HepG2 (cell line): ENCODE measurements around the gene CTU1. TPM values are rescaled to one million over a fixed set of nuclear protein-coding genes. Genes with fewer than 3 reads are reported as not detected.
"Not testable (repeated sequence)": the region's sequence is repeated elsewhere in the genome, so short reads cannot be mapped to it uniquely, and the experiment has no call there.

ENCODE experiments used
- ATAC-seq: fragments of 200-7000 bp; cut with Tn5 transposase; 3 replicates; pipeline ENCODE4 v1.9.1; 2020; ENCODE audit warnings: mild to moderate bottlenecking, moderate library complexity
- BruUV-seq: library from RNA; stranded (reverse); fragments of 400-500 nt; replicated peaks from 2 replicates; lab custom pipeline; 2021; lab: Mats Ljungman, UMichigan
- CTCF ChIA-PET: fragments of 300-600 bp; formaldehyde crosslinking; extraction: SDS; loops from one replicate; lab custom pipeline; 2021; ENCODE audit warnings: low total read pairs, inconsistent platforms, low intra/inter-chr PET ratio; lab: Yijun Ruan, JAX
- POLR2A ChIA-PET: fragments of 350-600 bp; sonication (Branson Sonifier 250); formaldehyde crosslinking; loops from one replicate; lab custom pipeline; 2020; ENCODE audit warnings: antibody characterized with exemption, inconsistent platforms; lab: Yijun Ruan, JAX
- DNase-seq: peaks from one replicate; pipeline ENCODE4 v3.0.0-alpha.2; 2015; ENCODE audit warnings: low spot score
- FAIRE-seq: peaks from 3 replicates; lab custom pipeline; 2011; peaks lifted over from hg19 to GRCh38; lab: Jason Lieb, UNC
- H2AFZ ChIP-seq: one replicate; pipeline ENCODE4 v1.6.1; 2011; ENCODE audit warnings: low read length, inconsistent platforms
- H3K27ac ChIP-seq: fragments of 300-600 bp; 3 replicates; pipeline ENCODE4 v1.8.0; 2011; ENCODE audit warnings: mixed run types, mild to moderate bottlenecking, mixed read lengths, low read length, inconsistent platforms; ENCODE audit not compliant: insufficient read depth; ENCODE audit errors: extremely low read length
- H3K27me3 ChIP-seq, 2 experiments: fragments of 200-600 bp in 1 of 2; 2 replicates in 1 of 2; 3 replicates in 1 of 2; pipeline versions ENCODE4 v1.6.0 to v1.8.0; 2011; ENCODE audit warnings: low read length in 2 of 2, mild to moderate bottlenecking in 2 of 2, moderate library complexity in 2 of 2, inconsistent platforms in 1 of 2; ENCODE audit not compliant: insufficient read depth in 2 of 2, control insufficient read depth in 1 of 2
- H3K36me3 ChIP-seq, 2 experiments: fragments of 200-600 bp in 1 of 2; replicated peaks in 1 of 2; 2 replicates in 1 of 2; 3 replicates in 1 of 2; pipeline versions ENCODE4 v1.5.1 to v1.8.0; 2011; ENCODE audit warnings: low read length in 2 of 2, inconsistent platforms in 1 of 2; ENCODE audit not compliant: insufficient read depth in 2 of 2, control insufficient read depth in 1 of 2
- H3K4me1 ChIP-seq: 2 replicates; pipeline ENCODE4 v1.5.1; 2012; ENCODE audit warnings: low read length, inconsistent platforms; ENCODE audit not compliant: insufficient read depth
- H3K4me2 ChIP-seq: 2 replicates; pipeline ENCODE4 v1.6.0; 2011; ENCODE audit warnings: low read depth, low read length, inconsistent platforms
- H3K4me3 ChIP-seq, 3 experiments: fragments of 200-600 bp in 1 of 3; sonication (generic), shearing (Covaris generic) in 1 of 3; replicated peaks in 1 of 3; 2 replicates each; pipeline ENCODE4 v1.5.1; 2011 to 2016; ENCODE audit warnings: low read length in 3 of 3, inconsistent platforms in 2 of 3, low read depth in 2 of 3, mild to moderate bottlenecking in 2 of 3, control low read depth in 1 of 3, mixed read lengths in 1 of 3; ENCODE audit not compliant: insufficient read depth in 1 of 3
- H3K79me2 ChIP-seq: one replicate; pipeline ENCODE4 v1.6.1; 2011; ENCODE audit warnings: low read length, inconsistent platforms; ENCODE audit not compliant: insufficient read depth
- H3K9ac ChIP-seq: 2 replicates; pipeline ENCODE4 v1.6.0; 2011; ENCODE audit warnings: mild to moderate bottlenecking, low read depth, low read length, inconsistent platforms; ENCODE audit not compliant: insufficient read depth
- H3K9me3 ChIP-seq: 2 replicates; pipeline ENCODE4 v1.5.1; 2012; ENCODE audit warnings: mild to moderate bottlenecking, low read length
- H4K20me1 ChIP-seq: 2 replicates; pipeline ENCODE4 v1.6.0; 2011; ENCODE audit warnings: inconsistent platforms, mild to moderate bottlenecking, low read length, moderate library complexity; ENCODE audit not compliant: insufficient read depth
- MAFG ChIP-seq: sonication (generic); formaldehyde crosslinking; IDR thresholded peaks from 2 replicates; pipeline ENCODE4 v1.5.1; 2020; ENCODE audit warnings: mild to moderate bottlenecking, missing genetic modification reagents
- XRCC5 ChIP-seq: fragments of 200-400 bp; formaldehyde crosslinking; optimal IDR thresholded peaks from 2 replicates; pipeline ENCODE3; 2017; ENCODE audit warnings: mild to moderate bottlenecking, low read length
- ZBTB34 ChIP-seq: sonication (generic); formaldehyde crosslinking; IDR thresholded peaks from 2 replicates; pipeline ENCODE4 v1.8.0; 2022; ENCODE audit warnings: mild to moderate bottlenecking, missing genetic modification reagents
- ZNF558 ChIP-seq: sonication (generic); formaldehyde crosslinking; IDR thresholded peaks from 2 replicates; pipeline ENCODE4 v1.9.0; 2022; ENCODE audit warnings: mild to moderate bottlenecking, missing genetic modification reagents, borderline replicate concordance
- WGBS: methylation state at CpG from one replicate; pipeline ENCODE4 v1.1.6; 2017; ENCODE audit warnings: low lambda C conversion rate; 5-methylcytosine and 5-hydroxymethylcytosine counted together
- in situ Hi-C: cut with HindIII; loops from 2 replicates; pipeline ENCODE4 v1.10.0; 2017; ENCODE audit warnings: low pct_unique_long_range_greater_than_20kb; ENCODE audit not compliant: extremely low pct_ligation_motif_present
- intact Hi-C: fragments of 100-400 bp; cut with micrococcal nuclease; formaldehyde crosslinking; loops from one replicate; pipeline ENCODE4 v1.10.0; 2022; ENCODE audit not compliant: unreplicated experiment
- polyA plus RNA-seq, 8 experiments: library from polyadenylated mRNA; depleted of rRNA in 3 of 8; stranded (reverse) in 7 of 8; unstranded in 1 of 8; fragments of >200 nt; fragmentation: Illumina TruSeq in 4 of 8; extraction: Trizol in 4 of 8; gene quantifications; 2 replicates each; pipeline versions ENCODE4 v1.2.1 to v1.2.3, GENCODE V29; 2011 to 2016; ENCODE audit warnings: low read depth in 4 of 8, missing spikeins in 1 of 8, mixed read lengths in 1 of 8; ENCODE audit not compliant: insufficient read depth in 1 of 8
- total RNA-seq, 5 experiments: library from RNA; depleted of rRNA; stranded (reverse); fragments of >200 nt; fragmentation: Illumina TruSeq; extraction: Trizol; gene quantifications; 2 replicates each; pipeline ENCODE4 v1.2.3, GENCODE V29; 2016; ENCODE audit warnings: low read depth in 1 of 5
- TF ChIP-seq, protein P1 (sequence below): IDR thresholded peaks from 2 replicates; pipeline ENCODE4 v1.6.1; 2016

CTU1 gene
- total and polyA plus RNA-seq, 2 of the 13 experiments (the other 11 are each of a cell fraction or from before 2014, with no cell fraction given), result 1.9 to 2.9 TPM

DNA sequence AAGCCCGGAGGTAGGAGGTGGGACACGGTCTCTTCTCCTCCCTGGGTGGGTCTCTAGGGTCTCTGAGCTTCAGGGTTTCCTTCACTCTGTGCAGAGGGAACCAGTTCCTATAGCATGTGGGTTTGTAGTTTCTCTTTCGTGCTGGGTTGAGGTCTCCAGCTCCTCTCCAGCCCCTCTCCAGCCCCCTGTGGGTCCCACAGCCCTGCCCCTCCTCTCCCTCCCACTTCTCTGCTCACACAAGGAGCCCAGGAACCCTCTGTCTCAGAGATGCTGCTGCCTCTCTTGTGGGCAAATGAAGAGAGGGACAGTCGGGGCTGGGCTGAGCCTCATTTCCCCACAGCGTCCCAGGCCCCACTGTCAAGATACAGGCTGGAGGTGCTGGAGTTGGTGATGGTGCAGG lies 35.3 kb upstream of the CTU1 start (continued):
- TF ChIP-seq ZBTB34 (CRISPR knock-in tag) (no peak), MAFG (CRISPR knock-in tag) (no peak), ZNF558 (no peak), XRCC5 (no peak)
- TF ChIP-seq, protein P1, sequence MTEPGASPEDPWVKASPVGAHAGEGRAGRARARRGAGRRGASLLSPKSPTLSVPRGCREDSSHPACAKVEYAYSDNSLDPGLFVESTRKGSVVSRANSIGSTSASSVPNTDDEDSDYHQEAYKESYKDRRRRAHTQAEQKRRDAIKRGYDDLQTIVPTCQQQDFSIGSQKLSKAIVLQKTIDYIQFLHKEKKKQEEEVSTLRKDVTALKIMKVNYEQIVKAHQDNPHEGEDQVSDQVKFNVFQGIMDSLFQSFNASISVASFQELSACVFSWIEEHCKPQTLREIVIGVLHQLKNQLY (CRISPR knock-in tag), result no peak

DNA sequence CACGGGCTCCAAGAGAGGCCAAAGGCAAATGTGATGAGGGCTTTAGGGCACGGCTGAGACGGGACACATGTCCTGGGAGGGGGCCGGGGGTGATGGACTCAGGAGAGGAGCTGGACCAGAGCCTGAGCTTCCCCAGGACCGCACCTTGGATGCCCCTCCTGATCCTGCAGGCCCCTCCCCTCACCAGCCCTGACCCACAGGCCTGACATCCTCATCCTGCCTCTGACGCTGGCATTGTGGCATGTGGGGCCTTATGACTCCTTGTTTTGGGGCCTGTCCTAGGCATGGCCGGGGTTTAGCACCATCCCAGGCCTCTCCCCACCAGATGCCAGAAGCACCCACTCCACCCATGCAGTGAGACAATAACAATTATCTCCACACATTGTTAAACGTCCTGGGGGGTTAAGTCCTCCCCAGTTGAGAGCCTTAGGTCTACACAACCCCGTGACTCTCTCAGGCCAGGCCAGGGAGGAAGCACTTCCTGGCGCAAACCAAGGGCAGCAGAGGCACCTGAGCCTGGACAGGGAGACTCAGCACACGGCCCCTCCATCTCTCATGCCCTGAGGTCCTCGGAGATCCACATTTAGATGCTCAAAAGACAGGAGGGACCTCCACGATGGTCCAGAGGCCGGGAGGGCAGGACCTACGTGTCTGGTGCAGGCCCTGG lies 34.7 kb upstream of the CTU1 start:
- in situ Hi-C loops, H2AFZ ChIP-seq, POLR2A ChIA-PET, H3K79me2 ChIP-seq, FAIRE-seq, H3K36me3 ChIP-seq, ATAC-seq, DNase-seq, intact Hi-C loops, H3K9me3 ChIP-seq, H3K4me3 ChIP-seq, H3K9ac ChIP-seq, H4K20me1 ChIP-seq, H3K4me2 ChIP-seq, CTCF ChIA-PET, BruUV-seq, H3K27ac ChIP-seq, H3K4me1 ChIP-seq: not testable (repeated sequence)
- H3K27me3 ChIP-seq, result peaks cover 3 to 51% of the 10 kb centered on the region in 2 experiments; a peak in 4 of 5 replicates
- 0% methylated on average over 3 of the region's 15 CpGs for WGBS
